Smooth muscle cell (in vitro differentiated cells): Measurements from ENCODE around the gene RBPJ. TPM values are rescaled to one million over a fixed set of nuclear protein-coding genes. Genes with fewer than 3 reads are reported as not detected.

ENCODE experiments used
- DNase-seq: peaks from one replicate; lab custom pipeline; 2025; ENCODE audit not compliant: unreplicated experiment; lab: John Stamatoyannopoulos, UW
- H2AFZ ChIP-seq: fragments of 200-600 bp; sonication (generic); 2 replicates; pipeline ENCODE4 v1.6.0; 2016; ENCODE audit warnings: antibody characterized with exemption, low read depth, mild to moderate bottlenecking
- H3F3A ChIP-seq: fragments of 200-600 bp; sonication (generic); 2 replicates; pipeline ENCODE4 v1.6.0; 2017; ENCODE audit warnings: antibody characterized with exemption, low read depth
- H3K27ac ChIP-seq: fragments of 200-600 bp; sonication (generic); 2 replicates; pipeline ENCODE4 v1.5.1; 2016; ENCODE audit warnings: low read depth, mild to moderate bottlenecking
- H3K27me3 ChIP-seq: fragments of 200-600 bp; sonication (generic); 2 replicates; pipeline ENCODE4 v1.6.1; 2016; ENCODE audit warnings: low read depth, mild to moderate bottlenecking
- H3K36me3 ChIP-seq: fragments of 200-600 bp; sonication (generic); 2 replicates; pipeline ENCODE4 v1.5.1; 2016; ENCODE audit warnings: low read depth
- H3K4me1 ChIP-seq: fragments of 200-600 bp; sonication (generic); 2 replicates; pipeline ENCODE4 v1.5.1; 2016; ENCODE audit warnings: low read depth
- H3K4me2 ChIP-seq: fragments of 200-600 bp; sonication (generic); 2 replicates; pipeline ENCODE4 v1.6.0; 2016; ENCODE audit warnings: mild to moderate bottlenecking
- H3K4me3 ChIP-seq: fragments of 200-600 bp; sonication (generic); 2 replicates; pipeline ENCODE4 v1.5.1; 2016; ENCODE audit warnings: mild to moderate bottlenecking
- H3K79me2 ChIP-seq: fragments of 200-600 bp; sonication (generic); 2 replicates; pipeline ENCODE4 v1.6.0; 2016; ENCODE audit warnings: low read depth, mild to moderate bottlenecking
- H3K9ac ChIP-seq: fragments of 200-600 bp; sonication (generic); 2 replicates; pipeline ENCODE4 v1.6.0; 2016; ENCODE audit warnings: low read depth
- H3K9me3 ChIP-seq: fragments of 200-600 bp; sonication (generic); replicated peaks from 2 replicates; pipeline ENCODE4 v1.5.1; 2016; ENCODE audit warnings: low read depth
- H4K20me1 ChIP-seq: fragments of 200-600 bp; sonication (generic); 2 replicates; pipeline ENCODE4 v1.6.0; 2016; ENCODE audit warnings: low read depth
- WGBS: methylation state at CpG from one replicate; pipeline ENCODE4 v1.1.7; 2016; ENCODE audit warnings: low lambda C conversion rate; 5-methylcytosine and 5-hydroxymethylcytosine counted together
- polyA plus RNA-seq: library from polyadenylated mRNA; unstranded; fragments of >200 nt; fragmentation: Nextera tagmentation; extraction: Ambion mirVana; gene quantifications from 2 replicates; pipeline ENCODE4 v1.2.1, GENCODE V29; 2016
- total RNA-seq: library from RNA; depleted of rRNA; stranded (reverse); fragments of >200 nt; gene quantifications from 2 replicates; pipeline ENCODE4 v1.2.3, GENCODE V29; 2014
- TF ChIP-seq, protein P1 (sequence below): fragments of 200-600 bp; sonication (generic); IDR thresholded peaks from 2 replicates; pipeline ENCODE4 v1.5.1; 2017; ENCODE audit warnings: borderline replicate concordance, mild to moderate bottlenecking, antibody characterized with exemption; ENCODE audit not compliant: insufficient read depth, poor library complexity, severe bottlenecking

Gene RBPJ
- total and polyA plus RNA-seq, 2 experiments from 2014 or later, result 96.9 to 137 TPM

DNA sequence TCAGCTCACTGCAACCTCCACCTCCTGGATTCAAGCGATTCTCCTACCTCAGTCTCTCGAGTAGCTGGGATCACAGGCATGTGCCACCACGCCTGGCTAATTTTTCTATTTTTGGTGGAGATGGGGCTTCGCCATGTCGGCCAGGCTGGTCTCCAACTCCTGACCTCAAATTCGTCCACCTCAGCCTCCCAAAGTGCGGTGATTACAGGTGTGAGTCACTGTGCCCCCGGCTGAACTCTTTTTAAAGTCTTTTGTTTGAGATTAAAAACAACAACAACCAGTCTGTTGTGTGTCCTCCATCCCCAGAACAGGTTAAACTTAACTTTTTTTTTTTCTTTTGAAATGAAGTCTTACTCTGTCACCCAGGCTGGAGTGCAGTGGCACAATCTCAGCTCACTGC, 36.3 kb upstream of the RBPJ start:
- H3K27ac ChIP-seq, result no peak overlapping the region
- WGBS, result 74% methylated on average over 8 of the region's 8 CpGs
- no peak overlapping the region for H3K4me3 ChIP-seq
- H3K27me3 ChIP-seq, result no peaks in the 10 kb centered on the region
- H3K4me2 ChIP-seq, result no peak overlapping the region
- H4K20me1 ChIP-seq, result no peaks in the 10 kb centered on the region
- no peaks in the 10 kb centered on the region for H3K36me3 ChIP-seq
- H3K4me1 ChIP-seq, result peaks cover 5% of the 10 kb centered on the region
- H3K79me2 ChIP-seq, result no peaks in the 10 kb centered on the region
- TF ChIP-seq, protein P1, sequence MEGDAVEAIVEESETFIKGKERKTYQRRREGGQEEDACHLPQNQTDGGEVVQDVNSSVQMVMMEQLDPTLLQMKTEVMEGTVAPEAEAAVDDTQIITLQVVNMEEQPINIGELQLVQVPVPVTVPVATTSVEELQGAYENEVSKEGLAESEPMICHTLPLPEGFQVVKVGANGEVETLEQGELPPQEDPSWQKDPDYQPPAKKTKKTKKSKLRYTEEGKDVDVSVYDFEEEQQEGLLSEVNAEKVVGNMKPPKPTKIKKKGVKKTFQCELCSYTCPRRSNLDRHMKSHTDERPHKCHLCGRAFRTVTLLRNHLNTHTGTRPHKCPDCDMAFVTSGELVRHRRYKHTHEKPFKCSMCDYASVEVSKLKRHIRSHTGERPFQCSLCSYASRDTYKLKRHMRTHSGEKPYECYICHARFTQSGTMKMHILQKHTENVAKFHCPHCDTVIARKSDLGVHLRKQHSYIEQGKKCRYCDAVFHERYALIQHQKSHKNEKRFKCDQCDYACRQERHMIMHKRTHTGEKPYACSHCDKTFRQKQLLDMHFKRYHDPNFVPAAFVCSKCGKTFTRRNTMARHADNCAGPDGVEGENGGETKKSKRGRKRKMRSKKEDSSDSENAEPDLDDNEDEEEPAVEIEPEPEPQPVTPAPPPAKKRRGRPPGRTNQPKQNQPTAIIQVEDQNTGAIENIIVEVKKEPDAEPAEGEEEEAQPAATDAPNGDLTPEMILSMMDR, result no peak
- H3F3A ChIP-seq, result no peaks in the 10 kb centered on the region
- no peak overlapping the region for H2AFZ ChIP-seq
- H3K9ac ChIP-seq, result no peak overlapping the region
- no peaks in the 10 kb centered on the region for H3K9me3 ChIP-seq
- DNase-seq, result no peak

DNA sequence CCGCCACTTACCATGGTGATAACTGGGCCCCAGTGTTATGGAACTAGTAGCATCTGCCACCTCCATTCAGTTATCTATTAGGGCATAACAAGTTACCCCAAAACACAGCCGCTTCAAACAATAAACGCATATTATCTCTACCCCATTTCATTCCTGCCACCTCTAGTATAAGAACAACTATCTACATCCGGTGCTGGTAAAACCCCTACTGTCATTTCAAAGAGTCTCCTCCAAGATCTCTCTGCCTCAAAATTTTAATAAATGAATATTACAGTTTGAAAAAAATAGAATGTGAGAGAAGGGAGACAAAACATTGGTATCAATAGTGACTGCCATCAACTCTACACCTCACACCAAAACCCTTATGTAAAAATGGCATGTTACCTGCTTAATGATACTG, 35.5 kb upstream of the RBPJ start:
- Histone ChIP-seq H3K4me3 (no peak overlapping the region), H3K36me3 (no peaks in the 10 kb centered on the region), H2AFZ (no peak overlapping the region), H4K20me1 (no peaks in the 10 kb centered on the region), H3K4me2 (no peak overlapping the region), H3K27ac (no peak overlapping the region), H3K9ac (no peak overlapping the region), H3K9me3 (no peaks in the 10 kb centered on the region), H3K79me2 (no peaks in the 10 kb centered on the region), H3K27me3 (no peaks in the 10 kb centered on the region), H3F3A (no peaks in the 10 kb centered on the region), H3K4me1 (peaks cover 5% of the 10 kb centered on the region)
- TF ChIP-seq, protein P1, result no peak
- 96% methylated on average over 4 of the region's 4 CpGs for WGBS
- DNase-seq, result no peak

DNA sequence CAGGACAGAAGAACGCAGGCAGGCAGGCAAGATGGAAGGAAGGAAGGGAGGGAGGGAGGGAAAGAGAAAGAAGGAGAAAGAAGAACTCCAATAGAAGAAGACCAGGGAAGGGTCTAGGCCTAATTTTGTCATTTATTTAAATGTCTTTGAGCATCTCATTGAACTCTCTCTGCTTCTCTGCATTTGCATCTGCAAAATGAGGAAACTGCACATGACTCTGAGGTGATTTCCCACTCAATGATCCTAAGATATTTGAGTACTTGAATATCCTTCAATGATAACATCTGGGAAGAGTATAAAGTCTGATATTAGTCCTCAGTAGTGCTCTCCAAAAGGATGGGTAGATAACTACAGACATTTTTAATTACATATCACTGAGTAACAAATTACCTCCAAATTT, 33.1 kb upstream of the RBPJ start:
- H3K4me2 ChIP-seq, result peak overlapping the region; percentile 45
- H3F3A ChIP-seq, result no peaks in the 10 kb centered on the region
- H3K9me3 ChIP-seq, result no peaks in the 10 kb centered on the region
- H3K27me3 ChIP-seq, result no peaks in the 10 kb centered on the region
- DNase-seq, result no peak
- H4K20me1 ChIP-seq, result no peaks in the 10 kb centered on the region
- H3K9ac ChIP-seq, result no peak overlapping the region
- no peaks in the 10 kb centered on the region for H3K4me1 ChIP-seq
- WGBS, result 50% methylated on average over 1 of the region's 1 CpG
- H3K36me3 ChIP-seq, result no peaks in the 10 kb centered on the region
- no peak overlapping the region for H3K4me3 ChIP-seq
- TF ChIP-seq, protein P1, result no peak
- peak overlapping the region; percentile 49 for H3K27ac ChIP-seq
- H2AFZ ChIP-seq, result no peak overlapping the region
- no peaks in the 10 kb centered on the region for H3K79me2 ChIP-seq

DNA sequence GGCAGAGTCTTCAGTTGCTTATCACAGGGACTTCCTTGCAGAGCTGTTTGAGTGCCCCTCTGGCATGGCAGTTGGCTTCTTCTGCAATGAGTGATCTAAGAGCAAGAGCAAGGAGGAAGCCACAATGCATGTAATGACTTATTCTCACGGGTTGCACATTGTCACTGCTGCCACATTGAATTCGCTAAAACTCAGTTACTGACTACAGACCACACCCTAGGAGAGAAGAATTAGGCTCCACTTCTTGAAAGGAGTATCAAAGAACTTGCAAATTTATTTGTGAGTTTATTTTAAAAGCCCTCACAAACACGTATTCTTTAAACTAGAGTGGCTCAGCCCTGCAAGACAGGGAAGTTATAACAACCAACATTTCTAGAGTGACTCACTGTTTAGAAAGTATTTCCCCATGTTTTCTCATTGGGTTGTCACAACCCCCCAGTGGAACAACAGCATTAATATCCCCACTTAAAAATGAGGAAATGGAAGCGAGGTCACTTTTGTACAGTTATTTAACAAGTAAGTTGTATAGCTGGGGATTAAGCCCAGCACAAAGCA, 32.4 kb upstream of the RBPJ start:
- TF ChIP-seq, protein P1, result no peak
- WGBS, result 65% methylated on average over 4 of the region's 4 CpGs
- Histone ChIP-seq H3K36me3 (no peaks in the 10 kb centered on the region), H3K9me3 (no peaks in the 10 kb centered on the region), H4K20me1 (no peaks in the 10 kb centered on the region), H2AFZ (peak overlapping the region; percentile 49), H3F3A (no peaks in the 10 kb centered on the region), H3K9ac (no peak overlapping the region), H3K4me3 (no peak overlapping the region), H3K4me1 (no peaks in the 10 kb centered on the region), H3K27ac (peak overlapping the region; percentile 49), H3K27me3 (no peaks in the 10 kb centered on the region), H3K4me2 (peak overlapping the region; percentile 45), H3K79me2 (no peaks in the 10 kb centered on the region)
- DNase-seq, result no peak
